ENCODE data around the gene ACRBP. TPM values are rescaled to one million over a fixed set of nuclear protein-coding genes. Genes with fewer than 3 reads are reported as not detected.

The ACRBP gene
- total RNA-seq, 1 donor from 2014 or later = 1.5 TPM

- peaks cover 3% of the 10 kb centered on the region for H3K4me1 Mint-ChIP-seq (ENCODE audit: low read depth)
- peaks cover 12% of the 10 kb centered on the region for H3K27me3 Mint-ChIP-seq (ENCODE audit: low read depth)
- H3K4me3 Mint-ChIP-seq (ENCODE audit: low read depth) = no peak overlapping the region
- intact Hi-C loops (cut with micrococcal nuclease) = no loop called here
- no peak for DNase-seq (ENCODE audit: low spot score)
- peaks cover 32% of the 10 kb centered on the region for H3K36me3 Mint-ChIP-seq (ENCODE audit: low read depth)
- peaks cover 22% of the 10 kb centered on the region for H3K9me3 Mint-ChIP-seq
- H3K27ac Mint-ChIP-seq = no peak overlapping the region
Measured at GRCh38 chr12:6643569-6644256, 3.5 kb downstream of the ACRBP start.

- H3K27ac Mint-ChIP-seq = no peak overlapping the region
- intact Hi-C loops (cut with micrococcal nuclease) = no loop called here
- H3K36me3 Mint-ChIP-seq (ENCODE audit: low read depth) = peaks cover 16% of the 10 kb centered on the region
- DNase-seq (ENCODE audit: low spot score) = no peak
- peaks cover 12% of the 10 kb centered on the region for H3K27me3 Mint-ChIP-seq (ENCODE audit: low read depth)
- no peak overlapping the region for H3K4me3 Mint-ChIP-seq (ENCODE audit: low read depth)
- peaks cover 22% of the 10 kb centered on the region for H3K9me3 Mint-ChIP-seq
- peaks cover 7% of the 10 kb centered on the region for H3K4me1 Mint-ChIP-seq (ENCODE audit: low read depth)
Measured at GRCh38 chr12:6641131-6641530, 6.1 kb downstream of the ACRBP start.

GRCh38 chr12:6640497-6640896, 6.7 kb downstream of the ACRBP start:
- H3K27me3 Mint-ChIP-seq (ENCODE audit: low read depth) = peaks cover 12% of the 10 kb centered on the region
- intact Hi-C loops (cut with micrococcal nuclease) = no loop called here
- H3K27ac Mint-ChIP-seq = no peak overlapping the region
- peaks cover 12% of the 10 kb centered on the region for H3K4me1 Mint-ChIP-seq (ENCODE audit: low read depth)
- no peak overlapping the region for H3K4me3 Mint-ChIP-seq (ENCODE audit: low read depth)
- H3K36me3 Mint-ChIP-seq (ENCODE audit: low read depth) = peaks cover 15% of the 10 kb centered on the region
- DNase-seq (ENCODE audit: low spot score) = no peak
- H3K9me3 Mint-ChIP-seq = peaks cover 22% of the 10 kb centered on the region

- Mint-ChIP-seq H3K4me3 (ENCODE audit: low read depth) (no peak overlapping the region), H3K9me3 (peaks cover 14% of the 10 kb centered on the region), H3K36me3 (ENCODE audit: low read depth) (peaks cover 10% of the 10 kb centered on the region), H3K27ac (no peak overlapping the region), H3K4me1 (ENCODE audit: low read depth) (peaks cover 19% of the 10 kb centered on the region), H3K27me3 (ENCODE audit: low read depth) (peaks cover 12% of the 10 kb centered on the region)
- intact Hi-C loops (cut with micrococcal nuclease) = no loop called here
- DNase-seq (ENCODE audit: low spot score) = no peak
Measured at GRCh38 chr12:6639151-6639801, 8.0 kb downstream of the ACRBP start.

- Mint-ChIP-seq H3K4me1 (ENCODE audit: low read depth) (peaks cover 21% of the 10 kb centered on the region), H3K9me3 (peaks cover 7% of the 10 kb centered on the region), H3K27ac (no peak overlapping the region), H3K4me3 (ENCODE audit: low read depth) (no peak overlapping the region), H3K27me3 (ENCODE audit: low read depth) (peaks cover 12% of the 10 kb centered on the region), H3K36me3 (ENCODE audit: low read depth) (peaks cover 4% of the 10 kb centered on the region)
- intact Hi-C loops (cut with micrococcal nuclease) = no loop called here
- DNase-seq (ENCODE audit: low spot score) = no peak
Measured at GRCh38 chr12:6638305-6638704, 8.9 kb downstream of the ACRBP start.

GRCh38 chr12:6635856-6636531, 11.2 kb downstream of the ACRBP start, which contains the start of gene LPAR5:
Gene LPAR5 (minus strand): TSS chr12:6635959. CDS start chr12:6621248, 14,711 bp downstream.
- Mint-ChIP-seq H3K9me3 (no peaks in the 10 kb centered on the region), H3K27ac (peak within 1 kb of the TSS; percentile 82), H3K4me3 (ENCODE audit: low read depth) (peak within 1 kb of the TSS; percentile 61), H3K27me3 (ENCODE audit: low read depth) (peaks cover under 1% of the 10 kb centered on the region), H3K36me3 (ENCODE audit: low read depth) (no peaks in the 10 kb centered on the region), H3K4me1 (ENCODE audit: low read depth) (peaks cover 42% of the 10 kb centered on the region)
- intact Hi-C loops (cut with micrococcal nuclease) = loop anchor here (1.0 kb wide), 1 partner anchor 27 kb away; the partner anchor contains the start of gene ING4
- no peak for DNase-seq (ENCODE audit: low spot score)

- intact Hi-C loops (cut with micrococcal nuclease) = loop anchor here (1.0 kb wide), 1 partner anchor 28 kb away; the partner anchor contains the start of gene ING4
- Mint-ChIP-seq H3K27me3 (ENCODE audit: low read depth) (no peaks in the 10 kb centered on the region), H3K27ac (peak overlapping the region; percentile 82), H3K9me3 (no peaks in the 10 kb centered on the region), H3K4me3 (ENCODE audit: low read depth) (peak overlapping the region; percentile 61), H3K36me3 (ENCODE audit: low read depth) (no peaks in the 10 kb centered on the region), H3K4me1 (ENCODE audit: low read depth) (peaks cover 43% of the 10 kb centered on the region)
- peak; percentile 56 for DNase-seq (ENCODE audit: low spot score)
Measured at GRCh38 chr12:6635375-6635855, 11.8 kb downstream of the ACRBP start.

GRCh38 chr12:6632026-6632983, 14.9 kb downstream of the ACRBP start:
- H3K9me3 Mint-ChIP-seq = no peaks in the 10 kb centered on the region
- DNase-seq (ENCODE audit: low spot score) = peak; percentile 50
- H3K36me3 Mint-ChIP-seq (ENCODE audit: low read depth) = no peaks in the 10 kb centered on the region
- peak overlapping the region; percentile 94 for H3K27ac Mint-ChIP-seq
- H3K27me3 Mint-ChIP-seq (ENCODE audit: low read depth) = no peaks in the 10 kb centered on the region
- H3K4me3 Mint-ChIP-seq (ENCODE audit: low read depth) = peak overlapping the region; percentile 69
- intact Hi-C loops (cut with micrococcal nuclease) = no loop called here
- H3K4me1 Mint-ChIP-seq (ENCODE audit: low read depth) = peaks cover 53% of the 10 kb centered on the region

GRCh38 chr12:6631549-6631961, 15.7 kb downstream of the ACRBP start:
- DNase-seq (ENCODE audit: low spot score) = no peak
- Mint-ChIP-seq H3K36me3 (ENCODE audit: low read depth) (no peaks in the 10 kb centered on the region), H3K4me1 (ENCODE audit: low read depth) (peaks cover 56% of the 10 kb centered on the region), H3K27me3 (ENCODE audit: low read depth) (no peaks in the 10 kb centered on the region), H3K9me3 (no peaks in the 10 kb centered on the region), H3K27ac (peak overlapping the region; percentile 94), H3K4me3 (ENCODE audit: low read depth) (peak overlapping the region; percentile 69)
- intact Hi-C loops (cut with micrococcal nuclease) = no loop called here

- peaks cover 52% of the 10 kb centered on the region for H3K4me1 Mint-ChIP-seq (ENCODE audit: low read depth)
- peak overlapping the region; percentile 69 for H3K4me3 Mint-ChIP-seq (ENCODE audit: low read depth)
- no peaks in the 10 kb centered on the region for H3K36me3 Mint-ChIP-seq (ENCODE audit: low read depth)
- no peak for DNase-seq (ENCODE audit: low spot score)
- H3K9me3 Mint-ChIP-seq = no peaks in the 10 kb centered on the region
- intact Hi-C loops (cut with micrococcal nuclease) = no loop called here
- H3K27ac Mint-ChIP-seq = peak overlapping the region; percentile 94
- no peaks in the 10 kb centered on the region for H3K27me3 Mint-ChIP-seq (ENCODE audit: low read depth)
Measured at GRCh38 chr12:6630736-6631135, 16.5 kb downstream of the ACRBP start.

GRCh38 chr12:6627616-6628015, 19.6 kb downstream of the ACRBP start:
- peaks cover 36% of the 10 kb centered on the region for H3K4me1 Mint-ChIP-seq (ENCODE audit: low read depth)
- H3K27me3 Mint-ChIP-seq (ENCODE audit: low read depth) = no peaks in the 10 kb centered on the region
- no peaks in the 10 kb centered on the region for H3K9me3 Mint-ChIP-seq
- no peak for DNase-seq (ENCODE audit: low spot score)
- H3K27ac Mint-ChIP-seq = peak overlapping the region; percentile 56
- peak overlapping the region; percentile 62 for H3K4me3 Mint-ChIP-seq (ENCODE audit: low read depth)
- H3K36me3 Mint-ChIP-seq (ENCODE audit: low read depth) = no peaks in the 10 kb centered on the region
- intact Hi-C loops (cut with micrococcal nuclease) = no loop called here

Measured in activated T-helper 2 cell treated with anti-CD3 and anti-CD28 coated beads, Interferon-gamma antibody, Interleukin-2, Interleukin-4, amounts not matched to agents 10 μg/mL and 5 μg/mL and 100 μg/mL, durations not matched to agents 14 hours and 24 hours and 36 hours (primary cell).